Measurements from ENCODE around the gene CHODL.

DNA sequence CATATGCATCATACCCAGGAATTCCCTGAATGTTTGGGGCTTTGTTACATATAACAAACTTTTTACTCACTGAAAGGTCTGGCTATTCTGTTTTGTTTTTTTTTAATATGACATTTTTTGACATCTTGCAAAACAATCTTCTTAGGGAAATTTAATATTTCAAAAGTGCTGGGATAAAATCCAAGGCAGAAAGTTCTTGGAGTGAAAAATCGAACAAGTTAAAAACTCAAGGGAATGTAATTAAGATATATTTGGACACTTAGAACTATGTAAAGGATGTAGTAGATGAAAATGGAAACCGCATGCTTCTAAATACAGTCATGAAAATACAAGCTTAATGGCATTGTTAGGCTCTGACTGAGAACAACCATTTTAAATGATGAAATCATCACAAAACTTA lies 8.6 kb downstream of the CHODL start:
- TF ChIP-seq, protein P1, sequence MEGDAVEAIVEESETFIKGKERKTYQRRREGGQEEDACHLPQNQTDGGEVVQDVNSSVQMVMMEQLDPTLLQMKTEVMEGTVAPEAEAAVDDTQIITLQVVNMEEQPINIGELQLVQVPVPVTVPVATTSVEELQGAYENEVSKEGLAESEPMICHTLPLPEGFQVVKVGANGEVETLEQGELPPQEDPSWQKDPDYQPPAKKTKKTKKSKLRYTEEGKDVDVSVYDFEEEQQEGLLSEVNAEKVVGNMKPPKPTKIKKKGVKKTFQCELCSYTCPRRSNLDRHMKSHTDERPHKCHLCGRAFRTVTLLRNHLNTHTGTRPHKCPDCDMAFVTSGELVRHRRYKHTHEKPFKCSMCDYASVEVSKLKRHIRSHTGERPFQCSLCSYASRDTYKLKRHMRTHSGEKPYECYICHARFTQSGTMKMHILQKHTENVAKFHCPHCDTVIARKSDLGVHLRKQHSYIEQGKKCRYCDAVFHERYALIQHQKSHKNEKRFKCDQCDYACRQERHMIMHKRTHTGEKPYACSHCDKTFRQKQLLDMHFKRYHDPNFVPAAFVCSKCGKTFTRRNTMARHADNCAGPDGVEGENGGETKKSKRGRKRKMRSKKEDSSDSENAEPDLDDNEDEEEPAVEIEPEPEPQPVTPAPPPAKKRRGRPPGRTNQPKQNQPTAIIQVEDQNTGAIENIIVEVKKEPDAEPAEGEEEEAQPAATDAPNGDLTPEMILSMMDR (IDR thresholded peaks at IDR 0.05): no peak
- no peak for TF ChIP-seq POLR2A (IDR thresholded peaks at IDR 0.05)

Measured in esophagus squamous epithelium (tissue), 4 donors.